CD4-positive, alpha-beta memory T cell (primary cell): Measurements from ENCODE around the gene PRDM10. TPM values are rescaled to one million over a fixed set of nuclear protein-coding genes. Genes with fewer than 3 reads are reported as not detected.

Experiments
- CTCF ChIA-PET: fragments of 350-600 bp; sonication (Branson Sonifier 250); formaldehyde crosslinking; loops from one replicate; lab custom pipeline; 2021; ENCODE audit warnings: inconsistent platforms; ENCODE audit not compliant: partially characterized antibody; lab: Charles Lee
- POLR2A ChIA-PET: fragments of 350-600 bp; sonication (Branson Sonifier 250); formaldehyde crosslinking; loops from one replicate; lab custom pipeline; 2021; ENCODE audit not compliant: partially characterized antibody; lab: Charles Lee
- DNase-seq, 5 donors: peaks; one replicate each; pipeline versions ENCODE4 v3.0.0 to v3.0.0-alpha.2; 2020 to 2022; ENCODE audit warnings: mixed read lengths in 1 of 5
- H3K27ac ChIP-seq: one replicate; pipeline ENCODE4 v1.7.0; 2013; ENCODE audit warnings: low read depth, low read length
- H3K27me3 ChIP-seq: 2 replicates; pipeline ENCODE4 v1.7.0; 2013; ENCODE audit warnings: mild to moderate bottlenecking, low read length, moderate library complexity; ENCODE audit not compliant: insufficient read depth
- H3K36me3 ChIP-seq: 2 replicates; pipeline ENCODE4 v1.7.0; 2013; ENCODE audit warnings: mild to moderate bottlenecking, low read length, moderate library complexity; ENCODE audit not compliant: insufficient read depth
- H3K4me1 ChIP-seq: 2 replicates; pipeline ENCODE4 v1.7.0; 2013; ENCODE audit warnings: mild to moderate bottlenecking, low read length, moderate library complexity; ENCODE audit not compliant: insufficient read depth
- H3K4me3 ChIP-seq, 2 donors: one replicate each; pipeline ENCODE4 v1.7.0; 2013; ENCODE audit warnings: low read length in 2 of 2, mild to moderate bottlenecking in 1 of 2
- H3K9me3 ChIP-seq, 2 donors: one replicate each; pipeline ENCODE4 v1.7.0; 2013; ENCODE audit warnings: low read length in 2 of 2, control low read depth in 1 of 2; ENCODE audit not compliant: control insufficient read depth in 1 of 2
- H3K27ac Mint-ChIP-seq, 7 donors: one replicate each; pipeline ENCODE4 v1.8.0; 2020 to 2021; ENCODE audit warnings: mixed read lengths in 7 of 7, mild to moderate bottlenecking in 6 of 7, inconsistent platforms in 3 of 7, moderate library complexity in 3 of 7
- H3K27me3 Mint-ChIP-seq, 2 donors: one replicate each; pipeline ENCODE4 v1.8.0; 2020 to 2021; ENCODE audit warnings: mixed read lengths in 2 of 2
- H3K36me3 Mint-ChIP-seq, 2 donors: one replicate each; pipeline ENCODE4 v1.8.0; 2020 to 2021; ENCODE audit warnings: mixed read lengths in 2 of 2, inconsistent platforms in 1 of 2, mild to moderate bottlenecking in 1 of 2
- H3K4me1 Mint-ChIP-seq, 4 donors: one replicate each; pipeline ENCODE4 v1.8.0; 2020 to 2021; ENCODE audit warnings: mixed read lengths in 4 of 4, mild to moderate bottlenecking in 1 of 4
- H3K4me3 Mint-ChIP-seq, 8 donors: one replicate each; pipeline ENCODE4 v1.8.0; 2020 to 2021; ENCODE audit warnings: mixed read lengths in 8 of 8, mild to moderate bottlenecking in 7 of 8, moderate library complexity in 6 of 8, inconsistent platforms in 3 of 8
- H3K9me3 Mint-ChIP-seq, 8 donors: one replicate each; pipeline ENCODE4 v1.8.0; 2020 to 2021; ENCODE audit warnings: mixed read lengths in 8 of 8, mild to moderate bottlenecking in 5 of 8, inconsistent platforms in 3 of 8, moderate library complexity in 1 of 8
- intact Hi-C: fragments of 100-400 bp; cut with micrococcal nuclease; formaldehyde crosslinking; loops from one replicate; pipeline ENCODE4 v1.15.1; 2023
- polyA plus RNA-seq, 2 donors: library from polyadenylated mRNA; unstranded; fragments of 300-500 nt; fragmentation: Illumina TruSeq; gene quantifications; one replicate each; pipeline ENCODE4 v1.2.3, GENCODE V29; 2021
- total RNA-seq, 2 experiments: library from RNA; stranded (reverse); gene quantifications; one replicate each; pipeline ENCODE4 v1.2.3, GENCODE V29; 2021

PRDM10 gene
- total and polyA plus RNA-seq, 4 experiments from 2014 or later: 1.3 to 13.0 (median 7.8) TPM

GRCh38 chr11:129918361-129918760, 84.3 kb downstream of the PRDM10 start:
- H3K36me3 Mint-ChIP-seq: peaks cover 34 to 43% of the 10 kb centered on the region in 2 donors
- H3K36me3 ChIP-seq: peaks cover 21% of the 10 kb centered on the region
- H3K9me3 Mint-ChIP-seq: no peaks in the 10 kb centered on the region
- POLR2A ChIA-PET: no interaction called here
- intact Hi-C loops: no loop called here
- CTCF ChIA-PET: interaction anchor here (0.9 to 6.1 kb wide), 2 partner anchors 8 to 214 kb away, joined by 3 to 137 read pairs; no protein-coding TSS in a partner anchor
- no peak overlapping the region for H3K4me3 ChIP-seq
- H3K4me1 ChIP-seq: peaks cover 4% of the 10 kb centered on the region
- no peak for DNase-seq
- no peaks in the 10 kb centered on the region for H3K27me3 ChIP-seq
- H3K4me1 Mint-ChIP-seq: peaks cover 2% of the 10 kb centered on the region in 4 donors
- no peaks in the 10 kb centered on the region for H3K27me3 Mint-ChIP-seq
- H3K27ac Mint-ChIP-seq: no peak overlapping the region
- no peak overlapping the region for H3K27ac ChIP-seq
- no peak overlapping the region for H3K4me3 Mint-ChIP-seq
- H3K9me3 ChIP-seq: no peaks in the 10 kb centered on the region

DNA sequence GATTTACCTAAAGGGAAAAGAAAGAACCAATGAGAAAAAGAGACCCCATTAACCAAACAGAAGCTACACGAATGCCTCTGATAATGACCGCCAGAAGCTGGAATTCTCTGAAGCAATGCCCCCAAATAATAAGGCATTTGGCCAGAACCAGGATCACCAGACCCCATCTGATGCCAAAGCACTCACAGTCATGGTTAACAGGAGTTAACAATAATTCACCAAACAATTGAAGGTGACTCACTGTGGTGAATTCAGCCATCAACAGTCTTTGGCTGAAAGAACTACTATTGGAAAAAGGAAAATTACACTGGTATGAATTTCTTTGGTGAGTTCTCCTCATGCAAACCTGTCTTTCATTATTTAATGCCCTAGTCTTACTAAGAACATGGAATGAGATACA, 85.4 kb downstream of the PRDM10 start:
- ChIA-PET CTCF (interaction anchor here (1.2 to 2.5 kb wide), 2 partner anchors 9 to 215 kb away, joined by 5 to 13 read pairs; no protein-coding TSS in a partner anchor), POLR2A (no interaction called here)
- no peaks in the 10 kb centered on the region for H3K4me1 Mint-ChIP-seq
- peaks cover 37 to 45% of the 10 kb centered on the region in 2 donors for H3K36me3 Mint-ChIP-seq
- peak overlapping the region in 1 of 7 donors; percentile 51 for H3K27ac Mint-ChIP-seq
- H3K9me3 Mint-ChIP-seq: no peaks in the 10 kb centered on the region
- intact Hi-C loops: no loop called here
- no peak overlapping the region for H3K4me3 Mint-ChIP-seq
- H3K4me1 ChIP-seq: no peaks in the 10 kb centered on the region
- H3K27ac ChIP-seq: no peak overlapping the region
- peaks cover 21% of the 10 kb centered on the region for H3K36me3 ChIP-seq
- no peak for DNase-seq
- no peaks in the 10 kb centered on the region for H3K27me3 ChIP-seq
- H3K9me3 ChIP-seq: no peaks in the 10 kb centered on the region
- H3K27me3 Mint-ChIP-seq: no peaks in the 10 kb centered on the region
- no peak overlapping the region for H3K4me3 ChIP-seq

GRCh38 chr11:129911298-129911697, 91.3 kb downstream of the PRDM10 start:
- Histone ChIP-seq H3K4me3 (no peak overlapping the region), H3K9me3 (no peaks in the 10 kb centered on the region), H3K36me3 (peaks cover 25% of the 10 kb centered on the region), H3K4me1 (no peaks in the 10 kb centered on the region), H3K27me3 (no peaks in the 10 kb centered on the region), H3K27ac (no peak overlapping the region)
- Mint-ChIP-seq H3K27ac (peak overlapping the region in 4 of 7 donors; percentile 10 to 43 (median 23)), H3K27me3 (no peaks in the 10 kb centered on the region), H3K36me3 (peaks cover 38 to 59% of the 10 kb centered on the region in 2 donors), H3K4me3 (no peak overlapping the region), H3K9me3 (no peaks in the 10 kb centered on the region), H3K4me1 (peaks cover 0 to 5% (median 2%) of the 10 kb centered on the region in 4 donors)
- POLR2A ChIA-PET: interaction anchor here (0.8 to 1.1 kb wide), 2 partner anchors 28 to 126 kb away, joined by 3 read pairs; no protein-coding TSS in a partner anchor
- CTCF ChIA-PET: interaction anchor here (0.9 to 2.1 kb wide), 3 partner anchors 13 to 220 kb away, joined by 3 to 9 read pairs (median 7); no protein-coding TSS in a partner anchor
- no peak for DNase-seq
- intact Hi-C loops: no loop called here

DNA sequence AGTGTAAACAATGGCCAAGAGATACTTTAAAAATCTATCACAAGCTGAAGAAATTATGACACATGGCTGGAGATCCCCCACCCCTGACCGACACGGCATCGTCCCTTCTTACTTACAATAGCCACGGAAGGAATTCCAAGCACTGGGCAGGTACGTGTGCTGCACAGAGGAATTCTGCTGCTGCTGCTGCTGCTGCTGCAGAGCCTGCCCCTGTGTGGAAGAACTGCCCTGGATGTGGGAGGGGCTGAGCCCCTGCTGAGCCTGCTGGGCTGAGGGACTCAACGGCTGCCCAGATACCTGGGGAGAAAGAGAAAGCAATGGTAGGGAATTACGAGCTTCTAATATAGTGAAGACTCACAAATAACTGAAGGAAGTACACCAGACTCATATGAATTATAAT, 92.3 kb downstream of the PRDM10 start:
- no peaks in the 10 kb centered on the region for H3K9me3 Mint-ChIP-seq
- CTCF ChIA-PET: interaction anchor here (1.0 to 2.1 kb wide), 5 partner anchors 9 to 221 kb away, joined by 3 to 9 read pairs (median 3); no protein-coding TSS in a partner anchor
- H3K4me1 Mint-ChIP-seq: peaks cover 0 to 5% (median 2%) of the 10 kb centered on the region in 4 donors
- intact Hi-C loops: no loop called here
- H3K36me3 ChIP-seq: peaks cover 23% of the 10 kb centered on the region
- no peaks in the 10 kb centered on the region for H3K27me3 Mint-ChIP-seq
- no peaks in the 10 kb centered on the region for H3K27me3 ChIP-seq
- no peak overlapping the region for H3K27ac ChIP-seq
- POLR2A ChIA-PET: no interaction called here
- DNase-seq: no peak
- no peak overlapping the region for H3K4me3 Mint-ChIP-seq
- H3K36me3 Mint-ChIP-seq: peaks cover 41 to 55% of the 10 kb centered on the region in 2 donors
- H3K4me3 ChIP-seq: no peak overlapping the region
- H3K4me1 ChIP-seq: no peaks in the 10 kb centered on the region
- no peak overlapping the region for H3K27ac Mint-ChIP-seq
- no peaks in the 10 kb centered on the region for H3K9me3 ChIP-seq

GRCh38 chr11:129905402-129905801, 97.2 kb downstream of the PRDM10 start:
- peaks cover 36 to 50% of the 10 kb centered on the region in 2 donors for H3K36me3 Mint-ChIP-seq
- no peak overlapping the region for H3K4me3 ChIP-seq
- no peaks in the 10 kb centered on the region for H3K27me3 Mint-ChIP-seq
- H3K36me3 ChIP-seq: peaks cover 15% of the 10 kb centered on the region
- no peaks in the 10 kb centered on the region for H3K4me1 Mint-ChIP-seq
- H3K9me3 Mint-ChIP-seq: no peaks in the 10 kb centered on the region
- peak overlapping the region in 1 of 7 donors; percentile 8 for H3K27ac Mint-ChIP-seq
- POLR2A ChIA-PET: interaction anchor here (0.5 kb wide), 1 partner anchor 25 kb away, joined by 3 read pairs; no protein-coding TSS in a partner anchor
- CTCF ChIA-PET: interaction anchor here (0.7 kb wide), 1 partner anchor 222 kb away, joined by 3 read pairs; no protein-coding TSS in a partner anchor
- no peaks in the 10 kb centered on the region for H3K27me3 ChIP-seq
- no peak for DNase-seq
- no peak overlapping the region for H3K27ac ChIP-seq
- H3K4me3 Mint-ChIP-seq: no peak overlapping the region
- intact Hi-C loops: no loop called here
- no peaks in the 10 kb centered on the region for H3K9me3 ChIP-seq
- H3K4me1 ChIP-seq: no peaks in the 10 kb centered on the region

DNA sequence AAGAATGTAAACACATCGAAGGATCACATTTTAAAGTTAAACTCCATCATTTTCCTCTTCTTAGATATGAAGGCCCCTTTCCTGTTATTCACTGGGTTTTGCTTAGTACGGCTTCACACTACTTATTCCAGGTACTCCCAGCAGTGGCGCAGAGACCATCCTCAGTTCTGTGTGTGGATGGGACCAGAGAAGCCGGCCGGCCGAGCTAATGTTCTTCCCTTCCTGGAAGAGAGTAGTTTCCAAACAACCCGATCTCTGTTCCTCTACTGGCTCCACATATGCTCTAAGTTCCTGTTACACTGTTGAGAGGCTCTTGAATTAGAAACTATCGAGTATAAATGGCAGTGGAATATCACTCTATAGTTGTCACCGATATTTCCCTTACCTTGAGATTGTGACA, 106.6 kb downstream of the PRDM10 start:
- Histone ChIP-seq H3K27me3 (no peaks in the 10 kb centered on the region), H3K4me3 (peak overlapping the region in 1 of 2 donors; percentile 84), H3K27ac (peak overlapping the region; percentile 81), H3K9me3 (no peaks in the 10 kb centered on the region), H3K4me1 (peaks cover 29% of the 10 kb centered on the region), H3K36me3 (peaks cover 11% of the 10 kb centered on the region)
- ChIA-PET CTCF (interaction anchor here (0.7 to 2.5 kb wide), 3 partner anchors 27 to 236 kb away, joined by 5 to 13 read pairs (median 9); no protein-coding TSS in a partner anchor), POLR2A (interaction anchor here (0.6 to 3.1 kb wide), 11 partner anchors 8 to 236 kb away, joined by 3 to 29 read pairs (median 7); partner anchors contain the start of genes PRDM10 and TMEM45B)
- H3K27ac Mint-ChIP-seq: peak overlapping the region; percentile 68 to 93 (median 90)
- H3K36me3 Mint-ChIP-seq: peaks cover 28 to 36% of the 10 kb centered on the region in 2 donors
- H3K4me1 Mint-ChIP-seq: peaks cover 20 to 47% (median 31%) of the 10 kb centered on the region in 4 donors
- intact Hi-C loops: loop anchor here (5.0 kb wide), 1 partner anchor 109 kb away; no protein-coding TSS in a partner anchor
- peaks cover 0 to 2% (median 0%) of the 10 kb centered on the region in 8 donors for H3K9me3 Mint-ChIP-seq
- no peaks in the 10 kb centered on the region for H3K27me3 Mint-ChIP-seq
- peak overlapping the region; percentile 92 to 94 (median 94) for H3K4me3 Mint-ChIP-seq
- DNase-seq: peak in 2 of 5 donors; percentile 2 to 3
